Sigmoid colon (tissue), 7 donors: ENCODE measurements around the gene UTP25. TPM values are rescaled to one million over a fixed set of nuclear protein-coding genes. Genes with fewer than 3 reads are reported as not detected.

Experiments
- DNase-seq: peaks from one replicate; pipeline ENCODE4 v3.0.0-alpha.2; 2019
- H3K27ac ChIP-seq, 4 donors: fragments of 200-600 bp; sonication (generic); one replicate each; pipeline ENCODE4 v1.5.1; 2016 to 2019; ENCODE audit warnings: mild to moderate bottlenecking in 1 of 4
- H3K27me3 ChIP-seq, 3 donors: fragments of 200-600 bp; sonication (generic); one replicate each; pipeline ENCODE4 v1.5.1; 2019; ENCODE audit warnings: mild to moderate bottlenecking in 1 of 3
- H3K36me3 ChIP-seq, 4 donors: fragments of 200-600 bp; sonication (generic); one replicate each; pipeline ENCODE4 v1.5.1; 2016 to 2019
- H3K4me1 ChIP-seq, 4 donors: fragments of 200-600 bp; sonication (generic); one replicate each; pipeline ENCODE4 v1.5.1; 2017 to 2019
- H3K4me3 ChIP-seq, 4 donors: fragments of 200-600 bp; sonication (generic); one replicate each; pipeline ENCODE4 v1.5.1; 2017 to 2019; ENCODE audit warnings: mild to moderate bottlenecking in 2 of 4, moderate library complexity in 1 of 4
- H3K9me3 ChIP-seq, 4 donors: fragments of 200-600 bp in 3 of 4; sonication (generic) in 3 of 4; one replicate each; pipeline versions ENCODE4 v1.5.1 to v1.6.1; 2013 to 2019
- CTCF ChIP-seq, 4 experiments: fragments of 450-650 bp in 3 of 4; fragments of 200-600 bp in 1 of 4; IDR thresholded peaks; one replicate each; pipeline ENCODE4 v1.5.1; 2016 to 2019; ENCODE audit warnings: antibody characterized with exemption in 4 of 4, mild to moderate bottlenecking in 3 of 4, moderate library complexity in 2 of 4
- EP300 ChIP-seq, 4 donors: sonication (generic); formaldehyde crosslinking; IDR thresholded peaks; one replicate each; pipeline ENCODE4 v1.6.1; 2017; ENCODE audit warnings: antibody characterized with exemption in 4 of 4
- POLR2A ChIP-seq, 2 donors: fragments of 450-650 bp; IDR thresholded peaks; one replicate each; pipeline ENCODE4 v1.6.1; 2016; ENCODE audit warnings: antibody characterized with exemption in 2 of 2, mild to moderate bottlenecking in 2 of 2, moderate library complexity in 2 of 2
- POLR2AphosphoS5 ChIP-seq, 4 donors: sonication (generic); formaldehyde crosslinking; IDR thresholded peaks; one replicate each; pipeline ENCODE4 v1.6.1; 2017; ENCODE audit warnings: antibody characterized with exemption in 4 of 4
- WGBS, 2 donors: extraction: QIAGEN DNeasy Blood & Tissue Kit; methylation state at CpG; one replicate each; pipeline ENCODE4 v1.1.7; 2013; 5-methylcytosine and 5-hydroxymethylcytosine counted together
- intact Hi-C: fragments of 100-400 bp; cut with DNase I; formaldehyde crosslinking; loops from one replicate; pipeline ENCODE4 v1.15.1; 2023
- polyA plus RNA-seq, 3 donors: library from polyadenylated mRNA; stranded (reverse); fragments of 200-250 nt; gene quantifications; one replicate each; pipeline ENCODE4 v1.2.3, GENCODE V29; 2013
- total RNA-seq, 4 donors: library from RNA; depleted of rRNA; stranded (reverse); fragments of >200 nt; gene quantifications; one replicate each; pipeline ENCODE4 v1.1.0, GENCODE V29; 2016
- donor health status: healthy with polysubstance abuse.
- donor health status: Bipolar disorder and iron deficiency.
- donor health status: healthy.

Gene UTP25
- total and polyA plus RNA-seq, 7 donors, result 1.2 to 8.6 (median 5.7) TPM

GRCh38 chr1:209855623-209856022, 27.9 kb downstream of the UTP25 start:
- WGBS, 2 donors, result 92% methylated on average over 5 of the region's 5 CpGs
- Histone ChIP-seq H3K4me3 (no peak overlapping the region), H3K4me1 (no peaks in the 10 kb centered on the region), H3K27me3 (no peaks in the 10 kb centered on the region), H3K36me3 (peaks cover 8 to 40% (median 17%) of the 10 kb centered on the region in 4 donors), H3K27ac (no peak overlapping the region), H3K9me3 (no peaks in the 10 kb centered on the region)
- no peak for DNase-seq
- TF ChIP-seq POLR2A (IDR thresholded peaks at IDR 0.05), result no peak
- TF ChIP-seq CTCF (IDR thresholded peaks at IDR 0.05), result no peak
- TF ChIP-seq POLR2AphosphoS5 (IDR thresholded peaks at IDR 0.05), result no peak
- TF ChIP-seq EP300 (IDR thresholded peaks at IDR 0.05), result no peak
- intact Hi-C loops, result no loop called here

- TF ChIP-seq POLR2A (IDR thresholded peaks at IDR 0.05) (no peak), CTCF (IDR thresholded peaks at IDR 0.05) (no peak), EP300 (IDR thresholded peaks at IDR 0.05) (no peak), POLR2AphosphoS5 (IDR thresholded peaks at IDR 0.05) (no peak)
- H3K27me3 ChIP-seq, result peaks cover 0 to 6% (median 0%) of the 10 kb centered on the region in 3 donors
- 96 to 97% methylated on average over 41 of the region's 41 CpGs for WGBS, 2 donors
These were observed 30.9 kb downstream of the UTP25 start for GRCh38 chr1:209858561-209859103.

GRCh38 chr1:209860293-209860881, 32.6 kb downstream of the UTP25 start:
- intact Hi-C loops, result loop anchor here (1.0 to 5.0 kb wide), 2 partner anchors 129 to 452 kb away; no protein-coding TSS in a partner anchor
- DNase-seq, result peak; percentile 80
- no peak for TF ChIP-seq EP300 (IDR thresholded peaks at IDR 0.05)
- TF ChIP-seq CTCF (IDR thresholded peaks at IDR 0.05), result peak; percentile 15 to 87 (median 64)
- Histone ChIP-seq H3K36me3 (no peaks in the 10 kb centered on the region), H3K4me1 (no peaks in the 10 kb centered on the region), H3K27ac (no peak overlapping the region), H3K4me3 (no peak overlapping the region), H3K9me3 (no peaks in the 10 kb centered on the region), H3K27me3 (peaks cover 0 to 6% (median 0%) of the 10 kb centered on the region in 3 donors)
- WGBS, 2 donors, result 13 to 15% methylated on average over 7 of the region's 7 CpGs

More at GRCh38 chr1:209858561-209859103, 30.9 kb downstream of the UTP25 start:
- Histone ChIP-seq H3K4me3 (no peak overlapping the region), H3K9me3 (no peaks in the 10 kb centered on the region), H3K27ac (no peak overlapping the region), H3K4me1 (no peaks in the 10 kb centered on the region), H3K36me3 (peaks cover 0 to 10% (median 3%) of the 10 kb centered on the region in 4 donors)
- intact Hi-C loops, result no loop called here
- no peak for DNase-seq

GRCh38 chr1:209861242-209861641, 33.5 kb downstream of the UTP25 start:
- 61 to 80% methylated on average over 2 of the region's 2 CpGs for WGBS, 2 donors
- Histone ChIP-seq H3K27me3 (peaks cover 0 to 6% (median 0%) of the 10 kb centered on the region in 3 donors), H3K27ac (no peak overlapping the region), H3K9me3 (no peaks in the 10 kb centered on the region), H3K4me3 (no peak overlapping the region), H3K4me1 (no peaks in the 10 kb centered on the region), H3K36me3 (no peaks in the 10 kb centered on the region)
- intact Hi-C loops, result loop anchor here (5.0 kb wide), 1 partner anchor 451 kb away; no protein-coding TSS in a partner anchor
- no peak for TF ChIP-seq POLR2AphosphoS5 (IDR thresholded peaks at IDR 0.05)
- TF ChIP-seq POLR2A (IDR thresholded peaks at IDR 0.05), result no peak
- TF ChIP-seq CTCF (IDR thresholded peaks at IDR 0.05), result no peak
- TF ChIP-seq EP300 (IDR thresholded peaks at IDR 0.05), result no peak
- DNase-seq, result no peak
